GM10248 (cell line): ENCODE measurements around the gene CTNNA3.

ENCODE experiments used
- CTCF ChIA-PET: fragments of 300-600 bp; sonication (Branson Sonifier 250); formaldehyde crosslinking; extraction: SDS; loops from one replicate; lab custom pipeline; 2021; ENCODE audit warnings: antibody characterized with exemption; lab: Yijun Ruan, JAX
- POLR2A ChIA-PET: fragments of 350-650 bp; sonication (Branson Sonifier 250); formaldehyde crosslinking; extraction: SDS; loops from one replicate; lab custom pipeline; 2020; ENCODE audit warnings: antibody characterized with exemption; lab: Yijun Ruan, JAX
- DNase-seq: peaks from one replicate; pipeline ENCODE4 v3.0.0; 2012; ENCODE audit errors: extremely low spot score
- CTCF ChIP-seq: IDR thresholded peaks from 2 replicates; pipeline ENCODE4 v1.5.1; 2012; ENCODE audit warnings: mild to moderate bottlenecking, low read depth; ENCODE audit errors: extremely low read depth, missing control alignments, control extremely low read depth

CTNNA3 gene

GRCh38 chr10:66990143-66990830 lies 705.7 kb downstream of the CTNNA3 start:
- no peak for DNase-seq
- POLR2A ChIA-PET, result no interaction called here
- no peak for TF ChIP-seq CTCF
- CTCF ChIA-PET, result interaction anchor here (1.0 to 1.2 kb wide), 2 partner anchors 25 to 42 kb away, joined by 3 read pairs; no protein-coding TSS in a partner anchor

GRCh38 chr10:66983475-66983818 lies 712.5 kb downstream of the CTNNA3 start:
- POLR2A ChIA-PET, result no interaction called here
- no peak for DNase-seq
- TF ChIP-seq CTCF, result no peak
- CTCF ChIA-PET, result interaction anchor here (1.2 kb wide), 2 partner anchors 9 to 17 kb away, joined by 4 read pairs; no protein-coding TSS in a partner anchor

- TF ChIP-seq CTCF, result no peak
- CTCF ChIA-PET, result interaction anchor here (1.2 kb wide), 2 partner anchors 9 to 18 kb away, joined by 4 read pairs; no protein-coding TSS in a partner anchor
- DNase-seq, result no peak
- POLR2A ChIA-PET, result no interaction called here
Observed at GRCh38 chr10:66982792-66983474, 713.1 kb downstream of the CTNNA3 start.

- no peak for TF ChIP-seq CTCF
Observed at GRCh38 chr10:66982053-66982420, 714.0 kb downstream of the CTNNA3 start.

GRCh38 chr10:66981361-66982052 lies 714.5 kb downstream of the CTNNA3 start:
- ChIA-PET CTCF (no interaction called here), POLR2A (no interaction called here)
- TF ChIP-seq CTCF, result no peak
- no peak for DNase-seq

More at GRCh38 chr10:66982053-66982420, 714.0 kb downstream of the CTNNA3 start:
- ChIA-PET POLR2A (no interaction called here), CTCF (no interaction called here)
- DNase-seq, result no peak

- CTCF ChIA-PET, result no interaction called here
- DNase-seq, result no peak
- POLR2A ChIA-PET, result no interaction called here
- TF ChIP-seq CTCF, result no peak
Observed at GRCh38 chr10:66980246-66980815, 715.7 kb downstream of the CTNNA3 start.
